Measurements from ENCODE around the gene NR4A1. TPM values are rescaled to one million over a fixed set of nuclear protein-coding genes. Genes with fewer than 3 reads are reported as not detected.

The NR4A1 gene
- total RNA-seq, 1 donor from 2014 or later, result 11.4 TPM

DNA sequence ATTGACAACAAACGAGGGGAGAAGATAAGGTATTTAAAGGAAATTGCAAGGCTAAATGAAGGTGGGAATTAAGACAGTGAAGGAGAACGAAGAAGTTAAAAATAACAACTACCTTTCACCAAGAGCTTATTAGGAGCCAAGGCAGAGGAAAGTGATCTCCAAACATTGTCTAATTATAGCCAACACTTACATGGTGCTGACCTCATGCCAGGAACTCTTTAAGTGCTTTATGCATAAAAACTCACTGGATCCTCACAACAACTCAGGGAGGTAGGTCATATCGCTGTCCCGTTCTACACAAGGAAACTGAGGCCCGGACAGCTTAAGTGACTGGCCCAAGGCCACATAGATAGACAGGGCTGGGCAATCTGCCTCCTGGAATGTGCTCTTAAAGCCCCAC is 25.0 kb upstream of the NR4A1 start:
- H3K36me3 Mint-ChIP-seq, result no peaks in the 10 kb centered on the region
- peaks cover 19% of the 10 kb centered on the region for H3K4me1 Mint-ChIP-seq (ENCODE audit: unreplicated experiment)
- H3K27ac Mint-ChIP-seq, result peak overlapping the region; percentile 73
- H3K9me3 Mint-ChIP-seq, result no peaks in the 10 kb centered on the region
- TF ChIP-seq, protein P1, sequence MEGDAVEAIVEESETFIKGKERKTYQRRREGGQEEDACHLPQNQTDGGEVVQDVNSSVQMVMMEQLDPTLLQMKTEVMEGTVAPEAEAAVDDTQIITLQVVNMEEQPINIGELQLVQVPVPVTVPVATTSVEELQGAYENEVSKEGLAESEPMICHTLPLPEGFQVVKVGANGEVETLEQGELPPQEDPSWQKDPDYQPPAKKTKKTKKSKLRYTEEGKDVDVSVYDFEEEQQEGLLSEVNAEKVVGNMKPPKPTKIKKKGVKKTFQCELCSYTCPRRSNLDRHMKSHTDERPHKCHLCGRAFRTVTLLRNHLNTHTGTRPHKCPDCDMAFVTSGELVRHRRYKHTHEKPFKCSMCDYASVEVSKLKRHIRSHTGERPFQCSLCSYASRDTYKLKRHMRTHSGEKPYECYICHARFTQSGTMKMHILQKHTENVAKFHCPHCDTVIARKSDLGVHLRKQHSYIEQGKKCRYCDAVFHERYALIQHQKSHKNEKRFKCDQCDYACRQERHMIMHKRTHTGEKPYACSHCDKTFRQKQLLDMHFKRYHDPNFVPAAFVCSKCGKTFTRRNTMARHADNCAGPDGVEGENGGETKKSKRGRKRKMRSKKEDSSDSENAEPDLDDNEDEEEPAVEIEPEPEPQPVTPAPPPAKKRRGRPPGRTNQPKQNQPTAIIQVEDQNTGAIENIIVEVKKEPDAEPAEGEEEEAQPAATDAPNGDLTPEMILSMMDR (conservative IDR thresholded peaks at IDR 0.05), result no peak
- H3K4me3 Mint-ChIP-seq, result peak overlapping the region; percentile 89
- H3K27me3 Mint-ChIP-seq, result peaks cover 27% of the 10 kb centered on the region
- no peak for DNase-seq (ENCODE audit: extremely low spot score, unreplicated experiment)

GRCh38 chr12:52027085-52027843 is 24.0 kb upstream of the NR4A1 start:
- Mint-ChIP-seq H3K9me3 (no peaks in the 10 kb centered on the region), H3K27ac (no peak overlapping the region), H3K4me3 (no peak overlapping the region), H3K36me3 (no peaks in the 10 kb centered on the region), H3K4me1 (ENCODE audit: unreplicated experiment) (peaks cover 23% of the 10 kb centered on the region), H3K27me3 (peaks cover 17% of the 10 kb centered on the region)
- TF ChIP-seq, protein P1 (conservative IDR thresholded peaks at IDR 0.05), result no peak
- no peak for DNase-seq (ENCODE audit: extremely low spot score, unreplicated experiment)

DNA sequence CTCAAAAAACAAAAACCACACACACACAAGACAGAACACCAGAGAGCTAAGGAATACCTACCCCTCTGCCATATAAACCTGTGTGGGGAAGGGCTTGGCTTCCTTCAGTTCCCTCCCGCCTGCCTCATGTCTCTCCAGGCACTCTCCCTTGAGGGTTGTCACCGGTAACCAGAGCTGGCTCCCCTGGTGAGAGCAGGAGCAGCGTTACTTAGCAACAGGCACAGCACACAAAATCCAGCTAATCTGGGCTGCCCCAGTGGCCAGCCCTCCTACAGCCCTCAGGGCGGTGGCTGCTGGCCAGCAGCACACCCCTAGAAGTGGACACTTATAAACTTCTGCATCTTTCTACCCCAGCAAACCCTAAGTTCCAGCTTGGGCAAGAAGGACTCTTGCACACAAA is 21.6 kb upstream of the NR4A1 start:
- DNase-seq (ENCODE audit: extremely low spot score, unreplicated experiment), result no peak
- Mint-ChIP-seq H3K36me3 (no peaks in the 10 kb centered on the region), H3K4me3 (peak overlapping the region; percentile 46), H3K9me3 (no peaks in the 10 kb centered on the region), H3K27ac (peak overlapping the region; percentile 67), H3K27me3 (peaks cover 13% of the 10 kb centered on the region), H3K4me1 (ENCODE audit: unreplicated experiment) (peaks cover 29% of the 10 kb centered on the region)
- TF ChIP-seq, protein P1 (conservative IDR thresholded peaks at IDR 0.05), result no peak

DNA sequence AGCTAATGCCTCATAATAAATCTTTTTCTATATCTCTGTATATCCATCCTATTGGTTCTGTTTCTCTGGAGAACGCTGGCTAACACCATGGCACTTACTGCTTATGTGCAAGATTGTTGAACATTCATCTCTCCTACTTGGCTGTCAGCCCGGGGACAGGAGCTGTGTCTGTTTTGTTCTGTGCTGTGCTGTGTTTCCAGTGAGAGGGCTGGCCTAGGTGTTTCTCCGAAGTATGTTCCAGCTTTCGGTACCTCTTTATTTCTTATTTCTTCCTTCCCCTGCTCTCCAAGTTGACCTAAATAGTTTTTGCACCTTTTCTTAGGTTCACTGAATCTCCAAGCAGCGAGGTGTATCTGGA is 18.8 kb upstream of the NR4A1 start:
- peak overlapping the region; percentile 96 for H3K27ac Mint-ChIP-seq
- TF ChIP-seq, protein P1 (conservative IDR thresholded peaks at IDR 0.05), result no peak
- H3K36me3 Mint-ChIP-seq, result no peaks in the 10 kb centered on the region
- no peaks in the 10 kb centered on the region for H3K9me3 Mint-ChIP-seq
- peak overlapping the region; percentile 89 for H3K4me3 Mint-ChIP-seq
- DNase-seq (ENCODE audit: extremely low spot score, unreplicated experiment), result no peak
- peaks cover 22% of the 10 kb centered on the region for H3K4me1 Mint-ChIP-seq (ENCODE audit: unreplicated experiment)
- peaks cover 23% of the 10 kb centered on the region for H3K27me3 Mint-ChIP-seq

- Mint-ChIP-seq H3K36me3 (no peaks in the 10 kb centered on the region), H3K4me1 (ENCODE audit: unreplicated experiment) (peaks cover 22% of the 10 kb centered on the region), H3K4me3 (peak overlapping the region; percentile 89), H3K9me3 (no peaks in the 10 kb centered on the region), H3K27ac (peak overlapping the region; percentile 96), H3K27me3 (peaks cover 26% of the 10 kb centered on the region)
- TF ChIP-seq, protein P1 (conservative IDR thresholded peaks at IDR 0.05), result no peak
- peak; percentile 92 for DNase-seq (ENCODE audit: extremely low spot score, unreplicated experiment)
Measured at GRCh38 chr12:52032804-52033445, 18.3 kb upstream of the NR4A1 start.

Measured in type B pancreatic cell (in vitro differentiated cells).